ACC112 (cell line): ENCODE results near the gene EEF1A2.

ENCODE experiments used
- H2AFZ ChIP-seq: fragments of 200-600 bp; sonication (generic); one replicate; pipeline ENCODE4 v1.6.0; 2017; ENCODE audit warnings: antibody characterized with exemption, low read length; ENCODE audit not compliant: unreplicated experiment
- H3K27ac ChIP-seq: fragments of 200-600 bp; sonication (generic); 2 replicates; pipeline ENCODE4 v1.5.1; 2014; ENCODE audit warnings: low read depth, mild to moderate bottlenecking, antibody characterized with exemption, low read length, moderate library complexity
- H3K27me3 ChIP-seq: fragments of 200-600 bp; sonication (generic); 2 replicates; pipeline ENCODE4 v1.6.1; 2014; ENCODE audit warnings: mild to moderate bottlenecking, antibody characterized with exemption, low read length, moderate library complexity, mixed read lengths; ENCODE audit not compliant: insufficient read depth
- H3K36me3 ChIP-seq: fragments of 200-600 bp; sonication (generic); 2 replicates; pipeline ENCODE4 v1.6.1; 2016; ENCODE audit warnings: mild to moderate bottlenecking, antibody characterized with exemption, low read length, moderate library complexity, mixed read lengths; ENCODE audit not compliant: insufficient read depth
- H3K4me1 ChIP-seq: fragments of 200-600 bp; sonication (generic); one replicate; pipeline ENCODE4 v1.6.1; 2016; ENCODE audit warnings: low read length, mixed read lengths; ENCODE audit not compliant: insufficient read depth, unreplicated experiment, control insufficient read depth
- H3K4me3 ChIP-seq: fragments of 200-600 bp; sonication (generic); 2 replicates; pipeline ENCODE4 v1.5.1; 2014; ENCODE audit warnings: mild to moderate bottlenecking, low read depth, low read length
- H3K79me2 ChIP-seq: fragments of 200-600 bp; sonication (generic); one replicate; pipeline ENCODE4 v1.6.0; 2016; ENCODE audit warnings: low read length; ENCODE audit not compliant: control insufficient read depth, unreplicated experiment, insufficient read depth

EEF1A2 gene

GRCh38 chr20:63542696-63543095, 43.8 kb upstream of the EEF1A2 start:
- no peak overlapping the region for H3K27ac ChIP-seq
- H3K4me1 ChIP-seq: no peaks in the 10 kb centered on the region
- no peak overlapping the region for H3K4me3 ChIP-seq
- H3K36me3 ChIP-seq: no peaks in the 10 kb centered on the region
- H3K79me2 ChIP-seq: no peaks in the 10 kb centered on the region
- H3K27me3 ChIP-seq: no peaks in the 10 kb centered on the region
- no peak overlapping the region for H2AFZ ChIP-seq

DNA sequence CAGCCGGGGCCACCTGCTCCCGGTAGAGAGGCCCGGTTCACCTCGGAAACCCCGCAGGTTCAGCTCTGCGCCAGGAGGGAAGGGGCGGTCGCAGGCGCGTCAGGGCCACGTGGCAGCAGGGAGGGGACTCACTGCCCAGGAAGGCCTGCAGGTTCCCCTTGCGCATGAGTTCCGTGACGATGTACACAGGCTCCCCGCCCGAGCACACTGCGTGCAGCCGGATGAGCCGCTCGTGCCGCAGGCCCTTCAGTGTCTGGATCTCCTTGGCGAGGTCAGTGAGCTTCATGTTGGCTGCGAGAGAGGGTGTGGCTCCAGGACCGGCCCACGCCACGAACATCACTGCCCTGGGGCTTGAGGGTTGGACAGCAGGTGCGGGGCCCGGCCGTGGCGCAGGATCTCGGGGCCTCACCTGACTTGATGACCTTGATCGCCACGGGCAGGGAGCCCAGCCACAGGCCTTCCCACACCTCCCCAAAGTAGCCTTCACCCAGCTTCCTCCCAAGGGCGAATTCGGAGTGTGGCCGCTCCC, 43.2 kb upstream of the EEF1A2 start:
- no peak overlapping the region for H3K27ac ChIP-seq
- no peaks in the 10 kb centered on the region for H3K36me3 ChIP-seq
- H3K4me1 ChIP-seq: peaks cover 4% of the 10 kb centered on the region
- no peak overlapping the region for H2AFZ ChIP-seq
- no peak overlapping the region for H3K4me3 ChIP-seq
- no peaks in the 10 kb centered on the region for H3K27me3 ChIP-seq
- H3K79me2 ChIP-seq: no peaks in the 10 kb centered on the region

- no peaks in the 10 kb centered on the region for H3K27me3 ChIP-seq
- H3K4me1 ChIP-seq: peaks cover 12% of the 10 kb centered on the region
- H3K4me3 ChIP-seq: no peak overlapping the region
- no peaks in the 10 kb centered on the region for H3K36me3 ChIP-seq
- H3K79me2 ChIP-seq: no peaks in the 10 kb centered on the region
- H3K27ac ChIP-seq: no peak overlapping the region
- no peak overlapping the region for H2AFZ ChIP-seq
Observed at GRCh38 chr20:63541371-63541770, 42.5 kb upstream of the EEF1A2 start.

DNA sequence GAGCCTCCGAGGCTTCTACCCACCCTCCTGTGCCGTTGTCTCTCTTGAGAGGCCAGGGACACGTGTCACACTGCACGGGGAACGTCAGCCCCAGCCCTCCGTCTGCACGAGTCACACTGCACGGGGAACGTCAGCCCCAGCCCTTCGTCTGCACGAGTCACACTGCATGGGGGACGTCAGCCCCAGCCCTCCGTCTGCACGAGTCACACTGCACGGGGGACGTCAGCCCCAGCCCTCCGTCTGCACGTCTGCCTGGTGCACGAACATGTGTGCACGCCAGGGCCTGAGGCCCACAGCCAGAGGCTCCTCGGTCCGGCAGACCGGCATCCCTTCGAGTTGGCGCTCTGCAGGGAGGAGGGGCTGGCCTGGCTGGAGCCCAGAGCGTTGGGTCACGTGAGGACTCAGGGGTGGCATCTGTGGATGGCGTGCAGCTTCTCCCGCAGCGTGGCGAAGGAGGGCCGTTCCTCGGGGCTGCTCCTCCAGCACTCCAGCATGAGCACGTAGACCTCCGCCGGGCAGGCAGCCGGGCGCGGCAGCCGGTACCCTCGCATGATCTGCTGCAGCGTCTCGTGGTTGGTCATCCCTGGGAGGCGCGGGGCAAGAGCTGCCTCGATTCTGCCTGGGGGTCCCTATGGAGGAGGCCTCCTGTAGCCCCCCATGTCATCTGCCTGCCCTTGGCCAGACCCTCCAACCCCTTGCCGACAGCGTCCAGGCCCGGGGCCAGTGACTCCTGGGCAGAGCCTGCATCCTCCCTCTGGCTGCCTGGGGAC, 41.7 kb upstream of the EEF1A2 start:
- no peak overlapping the region for H3K4me3 ChIP-seq
- H3K36me3 ChIP-seq: no peaks in the 10 kb centered on the region
- no peaks in the 10 kb centered on the region for H3K27me3 ChIP-seq
- H2AFZ ChIP-seq: no peak overlapping the region
- no peaks in the 10 kb centered on the region for H3K79me2 ChIP-seq
- peaks cover 15% of the 10 kb centered on the region for H3K4me1 ChIP-seq
- no peak overlapping the region for H3K27ac ChIP-seq

DNA sequence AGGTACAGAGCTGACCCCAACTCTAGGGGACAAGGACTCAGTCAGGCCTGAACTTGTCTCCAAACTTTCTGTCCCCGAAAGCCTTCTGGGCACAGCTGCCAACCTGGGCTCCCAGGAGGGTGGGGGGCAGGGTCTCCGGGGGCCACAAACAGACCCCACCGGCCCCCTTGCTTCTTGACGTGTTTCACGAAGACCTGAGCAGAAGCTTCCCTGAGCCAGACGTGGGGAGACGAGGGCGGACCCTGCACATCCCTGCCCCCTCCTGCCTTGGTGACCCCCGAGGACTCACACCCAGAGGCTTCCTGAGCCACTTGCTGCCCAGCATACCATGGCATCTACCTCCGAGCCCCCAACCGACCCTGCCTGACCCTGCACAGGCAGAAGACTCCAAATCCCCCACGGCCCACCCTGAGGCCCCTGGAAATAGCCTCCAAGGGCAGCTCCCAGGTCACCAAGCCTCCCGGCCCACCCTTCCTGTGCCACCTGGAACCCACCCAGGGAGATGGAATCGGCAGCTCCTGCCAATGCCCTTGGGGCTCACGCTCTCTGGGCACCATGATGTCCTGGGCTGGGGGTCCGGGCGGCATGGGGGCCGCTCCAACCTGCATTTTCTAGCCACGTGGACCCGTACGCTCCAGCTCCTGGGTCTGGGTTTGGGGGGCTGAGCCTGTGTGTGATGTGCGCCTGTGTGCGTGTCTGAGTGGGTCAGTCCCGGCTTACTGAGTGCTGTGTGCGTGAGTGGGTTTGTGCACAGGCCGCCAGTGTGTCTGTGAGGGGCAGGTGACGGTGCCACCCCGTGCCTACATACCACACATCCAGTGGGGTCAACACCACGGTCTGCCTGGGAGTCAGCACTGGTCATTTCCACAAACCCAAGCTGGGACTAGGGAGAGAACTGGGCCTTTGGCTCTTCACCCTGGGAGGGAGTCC, 40.8 kb upstream of the EEF1A2 start:
- H3K4me3 ChIP-seq: no peak overlapping the region
- peaks cover 15% of the 10 kb centered on the region for H3K4me1 ChIP-seq
- no peaks in the 10 kb centered on the region for H3K79me2 ChIP-seq
- H3K36me3 ChIP-seq: no peaks in the 10 kb centered on the region
- H2AFZ ChIP-seq: no peak overlapping the region
- H3K27ac ChIP-seq: no peak overlapping the region
- H3K27me3 ChIP-seq: no peaks in the 10 kb centered on the region; the same call in 1 of the 2 replicates

GRCh38 chr20:63539092-63539430, 40.2 kb upstream of the EEF1A2 start:
- no peak overlapping the region for H3K27ac ChIP-seq
- H3K27me3 ChIP-seq: no peaks in the 10 kb centered on the region; the same call in 1 of the 2 replicates
- H3K36me3 ChIP-seq: no peaks in the 10 kb centered on the region
- H3K4me1 ChIP-seq: peaks cover 15% of the 10 kb centered on the region
- no peak overlapping the region for H3K4me3 ChIP-seq
- H2AFZ ChIP-seq: no peak overlapping the region
- no peaks in the 10 kb centered on the region for H3K79me2 ChIP-seq

DNA sequence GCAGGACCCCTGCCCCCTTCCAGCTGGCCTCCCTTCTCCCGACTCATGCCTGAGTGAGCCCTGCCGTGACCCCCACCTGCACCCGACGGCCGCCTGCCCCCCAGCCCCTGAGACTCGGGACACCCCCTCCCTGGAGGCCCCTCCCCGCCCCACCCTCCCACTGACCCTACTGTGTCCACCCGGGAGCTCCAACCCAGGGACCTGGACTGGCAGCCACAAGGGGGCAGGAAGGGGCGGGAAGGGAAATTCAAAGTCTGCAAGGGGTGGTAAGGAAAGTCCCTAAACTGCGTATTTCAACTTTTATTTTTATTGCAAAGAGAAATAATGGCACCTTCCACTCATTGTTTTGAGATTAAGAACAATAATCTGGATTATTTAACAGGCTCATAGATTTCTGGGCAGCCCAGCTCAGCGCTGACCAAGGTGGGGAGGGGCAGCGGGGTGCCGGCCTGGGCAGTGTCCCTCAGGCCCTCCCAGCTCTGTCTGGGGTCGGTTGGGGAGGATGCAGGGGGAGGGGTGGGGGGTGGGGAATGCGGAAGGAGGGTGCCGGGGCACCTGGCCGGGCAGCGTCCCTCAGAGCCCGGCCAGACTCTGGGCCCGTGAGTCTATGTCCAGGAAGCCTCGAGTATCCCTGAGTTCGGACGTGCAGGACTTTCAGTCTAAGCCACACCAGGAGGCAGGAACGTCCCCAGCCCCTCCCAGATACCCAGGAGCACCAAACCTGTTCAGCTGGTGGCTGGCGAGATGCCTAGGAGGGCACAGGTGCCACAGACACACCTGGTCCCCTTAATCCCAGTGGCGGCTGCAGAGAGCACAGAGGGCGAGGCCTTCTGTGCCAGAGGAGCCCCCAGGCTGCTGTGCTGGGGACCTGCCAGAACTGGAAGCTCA, 39.6 kb upstream of the EEF1A2 start:
- Histone ChIP-seq H3K36me3 (no peaks in the 10 kb centered on the region), H3K27ac (no peak overlapping the region), H2AFZ (no peak overlapping the region), H3K27me3 (no peaks in the 10 kb centered on the region; the same call in 1 of the 2 replicates), H3K4me1 (peaks cover 15% of the 10 kb centered on the region), H3K79me2 (no peaks in the 10 kb centered on the region), H3K4me3 (0 out of 2 replicates have a peak overlapping the region, but pooled peaks have one; percentile 55)

GRCh38 chr20:63537525-63538203, 38.8 kb upstream of the EEF1A2 start:
- Histone ChIP-seq H3K36me3 (no peaks in the 10 kb centered on the region), H3K27ac (no peak overlapping the region), H3K79me2 (no peaks in the 10 kb centered on the region), H2AFZ (no peak overlapping the region), H3K27me3 (no peaks in the 10 kb centered on the region; the same call in 1 of the 2 replicates), H3K4me3 (peak overlapping the region; percentile 55), H3K4me1 (peaks cover 15% of the 10 kb centered on the region)

DNA sequence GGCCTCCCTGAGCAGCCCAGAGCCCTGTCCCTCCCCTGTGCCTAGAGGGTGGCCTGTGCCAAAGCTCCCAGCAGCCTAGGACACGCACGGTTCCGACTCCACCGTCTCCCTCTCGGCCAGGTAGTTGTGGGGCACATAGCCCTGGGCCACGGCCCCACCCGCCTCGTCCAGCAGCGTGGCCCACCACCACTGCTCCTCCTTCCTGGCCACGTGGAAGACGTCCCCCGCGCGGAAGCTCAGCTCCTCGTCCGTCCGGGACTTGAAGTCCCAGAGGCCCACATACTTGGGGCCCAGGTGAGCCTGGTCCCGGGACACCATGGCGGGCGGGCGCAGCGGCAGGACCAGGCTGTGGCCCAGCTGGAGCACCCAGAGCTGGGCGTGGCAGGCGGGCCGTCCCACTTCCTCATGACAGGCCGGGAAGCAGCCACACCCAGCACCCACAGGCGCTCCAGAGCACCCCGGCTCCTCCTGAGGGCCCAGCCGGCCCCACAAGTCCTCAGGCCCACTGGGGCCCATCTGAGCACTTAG, 38.2 kb upstream of the EEF1A2 start, which contains the start of gene PTK6:
PTK6 (minus strand) TSS at position 380 of the 528 bp plus-strand sequence; CDS start at position 318, 62 bp downstream.
- H3K4me1 ChIP-seq: peaks cover 15% of the 10 kb centered on the region
- H3K79me2 ChIP-seq: no peaks in the 10 kb centered on the region
- no peaks in the 10 kb centered on the region; the same call in 1 of the 2 replicates for H3K27me3 ChIP-seq
- no peak within 1 kb of the TSS for H2AFZ ChIP-seq
- H3K4me3 ChIP-seq: peak within 1 kb of the TSS; percentile 55
- no peaks in the 10 kb centered on the region for H3K36me3 ChIP-seq
- no peak within 1 kb of the TSS for H3K27ac ChIP-seq
